OCI-LY1 (cell line): ENCODE results near the gene RELB.

ENCODE experiments used
- H2AFZ ChIP-seq: fragments of 200-600 bp; sonication (generic), shearing (Covaris generic); 2 replicates; pipeline ENCODE4 v1.6.0; 2014; ENCODE audit warnings: antibody characterized with exemption, mild to moderate bottlenecking, low read length
- H3F3A ChIP-seq: fragments of 200-600 bp; sonication (generic), shearing (Covaris generic); 2 replicates; pipeline ENCODE4 v1.6.0; 2014; ENCODE audit warnings: mild to moderate bottlenecking, antibody characterized with exemption, low read length, moderate library complexity; ENCODE audit not compliant: insufficient read depth
- H3K27ac ChIP-seq: fragments of 200-600 bp; sonication (generic); 2 replicates; pipeline ENCODE4 v1.5.1; 2014; ENCODE audit warnings: low read length, mixed run types, mild to moderate bottlenecking, low read depth; ENCODE audit not compliant: poor library complexity, severe bottlenecking
- H3K27me3 ChIP-seq: fragments of 200-600 bp; sonication (generic); 2 replicates; pipeline ENCODE4 v1.6.0; 2014; ENCODE audit warnings: antibody characterized with exemption, mild to moderate bottlenecking, low read length, moderate library complexity; ENCODE audit not compliant: insufficient read depth
- H3K36me3 ChIP-seq: fragments of 200-600 bp; sonication (generic); 2 replicates; pipeline ENCODE4 v1.6.1; 2014; ENCODE audit warnings: mild to moderate bottlenecking, antibody characterized with exemption, low read length, moderate library complexity, mixed read lengths; ENCODE audit not compliant: insufficient read depth
- H3K4me1 ChIP-seq: fragments of 200-600 bp; sonication (generic); 2 replicates; pipeline ENCODE4 v1.5.1; 2014; ENCODE audit warnings: mild to moderate bottlenecking, low read length, moderate library complexity; ENCODE audit not compliant: insufficient read depth, severe bottlenecking
- H3K4me2 ChIP-seq: fragments of 200-600 bp; sonication (generic), shearing (Covaris generic); 2 replicates; pipeline ENCODE4 v1.6.1; 2014; ENCODE audit warnings: low read length
- H3K4me3 ChIP-seq: fragments of 200-600 bp; sonication (generic); 2 replicates; pipeline ENCODE4 v1.5.1; 2014; ENCODE audit warnings: low read length, low read depth, mild to moderate bottlenecking, mixed read lengths; ENCODE audit not compliant: poor library complexity, severe bottlenecking
- H3K79me2 ChIP-seq: fragments of 200-600 bp; shearing (Covaris generic); 2 replicates; pipeline ENCODE4 v1.6.1; 2016; ENCODE audit warnings: mixed run types, low read length, mixed read lengths; ENCODE audit not compliant: insufficient read depth
- H3K9ac ChIP-seq: fragments of 200-600 bp; sonication (generic), shearing (Covaris generic); 2 replicates; pipeline ENCODE4 v1.6.1; 2014; ENCODE audit warnings: mild to moderate bottlenecking, low read length, mixed read lengths
- H3K9me2 ChIP-seq: fragments of 200-600 bp; sonication (generic), shearing (Covaris generic); 2 replicates; pipeline ENCODE4 v1.6.1; 2014; ENCODE audit warnings: low read depth, mild to moderate bottlenecking, low read length, mixed read lengths
- H3K9me3 ChIP-seq: fragments of 200-600 bp; shearing (Covaris generic); 2 replicates; pipeline ENCODE4 v1.6.1; 2014; ENCODE audit warnings: low read length, mixed read lengths
- H4K20me1 ChIP-seq: fragments of 200-600 bp; sonication (generic), shearing (Covaris generic); 2 replicates; pipeline ENCODE4 v1.6.0; 2016; ENCODE audit warnings: mild to moderate bottlenecking, low read length; ENCODE audit not compliant: insufficient read depth
- CTCF ChIP-seq: fragments of 200-600 bp; sonication (generic), shearing (Covaris generic); IDR thresholded peaks from 2 replicates; pipeline ENCODE4 v1.5.1; 2017; ENCODE audit warnings: mild to moderate bottlenecking, antibody characterized with exemption, low read length, moderate library complexity, mixed read lengths
- EZH2 ChIP-seq: fragments of 200-600 bp; sonication (generic), shearing (Covaris generic); IDR thresholded peaks from 2 replicates; pipeline ENCODE4 v1.8.0; 2017; ENCODE audit warnings: borderline replicate concordance, mixed run types, mild to moderate bottlenecking, antibody characterized with exemption, low read length, moderate library complexity, mixed read lengths

Gene RELB

DNA sequence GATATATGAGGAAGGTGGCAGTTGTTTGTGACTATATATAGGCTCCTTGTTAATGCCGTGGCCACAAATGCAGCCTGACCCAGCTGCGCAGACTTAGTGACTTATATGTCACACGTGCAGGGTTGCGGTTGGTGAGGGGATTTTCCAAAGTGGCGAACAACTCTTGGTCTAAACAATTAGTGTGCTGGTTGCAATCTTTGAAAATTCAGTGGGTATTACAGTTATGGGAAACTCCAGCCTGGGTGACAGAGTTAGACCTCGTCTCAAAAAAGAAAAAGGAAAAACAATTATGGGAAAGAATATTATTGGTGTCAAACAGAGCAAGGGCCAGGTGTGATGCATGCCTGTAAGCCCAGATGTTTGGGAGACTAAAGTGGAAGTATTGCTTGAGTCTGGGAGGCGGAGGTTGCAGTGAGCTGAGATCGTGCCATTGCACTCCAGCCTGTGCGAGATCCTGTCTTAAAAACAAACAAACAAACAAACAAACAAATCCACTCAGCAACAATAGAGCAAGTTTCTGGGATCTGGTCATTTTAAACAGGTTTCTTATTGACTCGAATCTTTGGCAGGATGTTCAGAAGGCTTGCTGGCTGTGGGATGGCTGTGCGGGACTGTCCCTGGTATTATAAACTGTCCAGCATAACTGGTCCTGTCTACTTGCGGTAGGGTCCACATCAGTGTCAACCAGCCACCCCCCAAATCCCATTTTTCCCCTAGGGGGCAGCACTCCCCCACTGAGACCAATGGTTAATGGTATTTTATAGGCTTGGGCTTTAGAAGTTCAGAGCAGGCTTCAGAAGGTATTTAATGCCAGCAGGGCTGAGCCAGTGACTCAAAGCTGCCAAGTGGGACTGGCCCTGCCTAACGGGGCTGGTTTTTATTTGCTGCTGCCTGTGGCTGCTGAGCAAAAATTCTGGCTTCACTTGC lies 15.4 kb downstream of the RELB start:
- Histone ChIP-seq H3K9ac (peak overlapping the region; percentile 76), H3K4me2 (peak overlapping the region; percentile 75), H3K27me3 (no peaks in the 10 kb centered on the region), H4K20me1 (no peaks in the 10 kb centered on the region), H3K27ac (peak overlapping the region; percentile 100), H3F3A (peaks cover 11% of the 10 kb centered on the region), H3K9me3 (no peaks in the 10 kb centered on the region), H3K36me3 (peaks cover 49% of the 10 kb centered on the region), H3K4me3 (peak overlapping the region; percentile 43), H3K4me1 (peaks cover 37% of the 10 kb centered on the region), H2AFZ (no peak overlapping the region), H3K79me2 (no peaks in the 10 kb centered on the region), H3K9me2 (no peaks in the 10 kb centered on the region)
- TF ChIP-seq CTCF (peak; percentile 86), EZH2 (no peak)

DNA sequence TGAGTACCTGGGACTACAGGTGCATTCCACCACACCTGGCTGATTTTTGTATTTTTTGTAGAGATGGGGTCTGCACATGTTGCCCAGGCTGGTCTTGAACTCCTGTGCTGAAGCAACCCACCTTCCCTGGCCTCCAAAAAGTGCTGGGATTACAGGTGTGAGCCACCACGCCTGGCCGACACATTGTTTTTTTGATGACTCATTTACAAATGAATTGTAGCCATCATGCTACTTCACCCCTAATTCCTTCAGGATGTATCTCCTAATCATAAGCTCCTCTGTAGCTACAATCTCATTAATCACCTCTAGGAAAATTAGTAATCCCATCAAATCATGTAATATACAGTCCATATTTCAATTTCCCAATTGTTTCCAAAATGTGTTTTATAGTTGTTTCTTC lies 17.9 kb downstream of the RELB start:
- H3F3A ChIP-seq, result peaks cover 11% of the 10 kb centered on the region
- H3K9ac ChIP-seq, result no peak overlapping the region
- H3K27me3 ChIP-seq, result no peaks in the 10 kb centered on the region
- H3K4me1 ChIP-seq, result peaks cover 37% of the 10 kb centered on the region
- no peaks in the 10 kb centered on the region for H3K9me3 ChIP-seq
- H4K20me1 ChIP-seq, result no peaks in the 10 kb centered on the region
- peaks cover 39% of the 10 kb centered on the region for H3K36me3 ChIP-seq
- peak overlapping the region; percentile 100 for H3K27ac ChIP-seq
- H3K4me3 ChIP-seq, result no peak overlapping the region
- TF ChIP-seq EZH2 (no peak), CTCF (no peak)
- H2AFZ ChIP-seq, result no peak overlapping the region
- H3K4me2 ChIP-seq, result no peak overlapping the region
- H3K9me2 ChIP-seq, result no peaks in the 10 kb centered on the region
- no peaks in the 10 kb centered on the region for H3K79me2 ChIP-seq

GRCh38 chr19:45020071-45020470 lies 18.8 kb downstream of the RELB start:
- Histone ChIP-seq H3K27ac (no peak overlapping the region), H3K9me3 (no peaks in the 10 kb centered on the region), H4K20me1 (no peaks in the 10 kb centered on the region), H3K4me2 (no peak overlapping the region), H2AFZ (no peak overlapping the region), H3K4me1 (peaks cover 31% of the 10 kb centered on the region), H3K36me3 (peaks cover 33% of the 10 kb centered on the region), H3K9ac (no peak overlapping the region), H3K4me3 (no peak overlapping the region), H3K79me2 (no peaks in the 10 kb centered on the region), H3K9me2 (no peaks in the 10 kb centered on the region), H3F3A (peaks cover 11% of the 10 kb centered on the region), H3K27me3 (no peaks in the 10 kb centered on the region)
- TF ChIP-seq CTCF (no peak), EZH2 (no peak)
